ENCODE data around the gene STIP1.

Gene STIP1

GRCh38 chr11:64210301-64211020, 24.5 kb downstream of the STIP1 start:
- H3K4me3 ChIP-seq (replicated peaks in 1 of 2; ENCODE audit: low read depth in 2 of 2, low read length in 2 of 2) = no peak overlapping the region
- no peak for TF ChIP-seq CTCF (IDR thresholded peaks at IDR 0.05; ENCODE audit: low read depth, low read length)
- DNase-seq (ENCODE audit: low read depth in 2 of 2) = no peak

- no peak for TF ChIP-seq CTCF (IDR thresholded peaks at IDR 0.05; ENCODE audit: low read depth, low read length)
- no peak for DNase-seq (ENCODE audit: low read depth in 2 of 2)
- no peak overlapping the region for H3K4me3 ChIP-seq (replicated peaks in 1 of 2; ENCODE audit: low read depth in 2 of 2, low read length in 2 of 2)
These were observed 25.4 kb downstream of the STIP1 start for GRCh38 chr11:64211181-64211872.

- no peak for TF ChIP-seq CTCF (IDR thresholded peaks at IDR 0.05; ENCODE audit: low read depth, low read length)
- no peak overlapping the region for H3K4me3 ChIP-seq (replicated peaks in 1 of 2; ENCODE audit: low read depth in 2 of 2, low read length in 2 of 2)
- no peak for DNase-seq (ENCODE audit: low read depth in 2 of 2)
These were observed 30.9 kb downstream of the STIP1 start for GRCh38 chr11:64216879-64217278.

GRCh38 chr11:64218628-64219353, 32.8 kb downstream of the STIP1 start:
- TF ChIP-seq CTCF (IDR thresholded peaks at IDR 0.05; ENCODE audit: low read depth, low read length) = no peak
- DNase-seq (ENCODE audit: low read depth in 2 of 2) = no peak
- H3K4me3 ChIP-seq (replicated peaks in 1 of 2; ENCODE audit: low read depth in 2 of 2, low read length in 2 of 2) = no peak overlapping the region

- H3K4me3 ChIP-seq (replicated peaks in 1 of 2; ENCODE audit: low read depth in 2 of 2, low read length in 2 of 2) = no peak overlapping the region
- DNase-seq (ENCODE audit: low read depth in 2 of 2) = no peak
- no peak for TF ChIP-seq CTCF (IDR thresholded peaks at IDR 0.05; ENCODE audit: low read depth, low read length)
These were observed 33.3 kb downstream of the STIP1 start for GRCh38 chr11:64219354-64219684.

- no peak for DNase-seq (ENCODE audit: low read depth in 2 of 2)
- TF ChIP-seq CTCF (IDR thresholded peaks at IDR 0.05; ENCODE audit: low read depth, low read length) = no peak
- no peak overlapping the region for H3K4me3 ChIP-seq (replicated peaks in 1 of 2; ENCODE audit: low read depth in 2 of 2, low read length in 2 of 2)
These were observed 33.8 kb downstream of the STIP1 start for GRCh38 chr11:64219755-64220154.

All from cardiac fibroblast (primary cell).